DND-41 (cell line): ENCODE data around the gene GRIP2.

Experiments
- ATAC-seq: fragments of 200-7000 bp; cut with Tn5 transposase; 3 replicates; pipeline ENCODE4 v1.9.1; 2021; ENCODE audit warnings: low read depth; ENCODE audit not compliant: insufficient read depth
- DNase-seq: peaks from one replicate; pipeline ENCODE4 v3.0.0-alpha.2; 2020
- H2AFZ ChIP-seq: 2 replicates; pipeline ENCODE4 v1.6.0; 2012; ENCODE audit warnings: low read depth, low read length
- H3K27ac ChIP-seq: 2 replicates; pipeline ENCODE4 v1.5.1; 2012; ENCODE audit warnings: low read length, inconsistent platforms
- H3K27me3 ChIP-seq: fragments of 200-600 bp; sonication (generic); 2 replicates; pipeline ENCODE4 v1.6.0; 2012; ENCODE audit warnings: low read length, mild to moderate bottlenecking, inconsistent platforms; ENCODE audit not compliant: insufficient read depth, poor library complexity
- H3K36me3 ChIP-seq: 2 replicates; pipeline ENCODE4 v1.5.1; 2012; ENCODE audit warnings: low read length, inconsistent platforms; ENCODE audit not compliant: insufficient read depth
- H3K4me1 ChIP-seq: 2 replicates; pipeline ENCODE4 v1.5.1; 2012; ENCODE audit warnings: mild to moderate bottlenecking, low read length; ENCODE audit not compliant: insufficient read depth
- H3K4me2 ChIP-seq: 2 replicates; pipeline ENCODE4 v1.6.0; 2012; ENCODE audit warnings: mild to moderate bottlenecking, moderate library complexity, low read length, inconsistent platforms; ENCODE audit not compliant: insufficient read depth
- H3K4me3 ChIP-seq, 2 experiments: fragments of 200-600 bp in 1 of 2; shearing (Covaris generic) in 1 of 2; 2 replicates each; pipeline ENCODE4 v1.5.1; 2012 to 2016; ENCODE audit warnings: inconsistent platforms in 2 of 2, low read length in 2 of 2, mild to moderate bottlenecking in 2 of 2, low read depth in 1 of 2, moderate library complexity in 1 of 2
- H3K79me2 ChIP-seq: 2 replicates; pipeline ENCODE4 v1.6.0; 2012; ENCODE audit warnings: low read length, inconsistent platforms; ENCODE audit not compliant: insufficient read depth
- H3K9ac ChIP-seq: 2 replicates; pipeline ENCODE4 v1.6.0; 2012; ENCODE audit warnings: low read depth, mild to moderate bottlenecking, inconsistent platforms, low read length, moderate library complexity
- H3K9me3 ChIP-seq: 2 replicates; pipeline ENCODE4 v1.5.1; 2012; ENCODE audit warnings: low read length, moderate library complexity, mild to moderate bottlenecking, inconsistent platforms; ENCODE audit not compliant: insufficient read depth, severe bottlenecking
- H4K20me1 ChIP-seq: 2 replicates; pipeline ENCODE4 v1.6.0; 2012; ENCODE audit warnings: low read length; ENCODE audit not compliant: insufficient read depth
- EZH2 ChIP-seq: IDR thresholded peaks from 3 replicates; pipeline ENCODE4 v1.6.1; 2012; ENCODE audit warnings: borderline replicate concordance, low read depth, mild to moderate bottlenecking, moderate library complexity, low read length, inconsistent platforms; ENCODE audit not compliant: severe bottlenecking
- TF ChIP-seq, protein P1 (sequence below): IDR thresholded peaks from 2 replicates; pipeline ENCODE4 v1.5.1; 2012; ENCODE audit warnings: borderline replicate concordance, low read length, moderate library complexity, mild to moderate bottlenecking; ENCODE audit not compliant: poor library complexity, severe bottlenecking; ENCODE audit errors: extremely low read depth

GRIP2 gene

DNA sequence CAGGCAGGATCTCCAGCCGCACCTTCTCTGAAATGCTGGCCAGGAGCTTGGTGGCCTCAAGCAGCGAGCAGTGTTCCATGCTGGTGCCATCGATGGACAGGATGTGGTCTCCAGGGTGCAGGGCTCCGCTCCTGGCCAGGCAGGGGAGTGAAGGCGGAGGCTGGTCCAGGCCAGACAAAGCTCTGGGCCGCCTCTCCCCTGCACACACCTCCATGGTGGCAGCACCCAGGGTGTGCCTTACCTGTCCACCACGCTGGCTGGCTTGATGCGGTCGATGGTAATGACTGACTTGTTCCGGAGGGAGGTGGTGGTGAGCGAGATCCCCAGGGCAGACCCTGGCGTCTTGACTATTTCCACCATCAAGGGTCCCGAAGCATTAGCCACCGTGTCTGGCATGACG is 20.0 kb downstream of the GRIP2 start:
- no peak overlapping the region for H3K9ac ChIP-seq
- no peaks in the 10 kb centered on the region for H3K4me1 ChIP-seq
- no peak overlapping the region for H2AFZ ChIP-seq
- H3K36me3 ChIP-seq, result no peaks in the 10 kb centered on the region
- no peak overlapping the region for H3K4me3 ChIP-seq
- H3K9me3 ChIP-seq, result no peaks in the 10 kb centered on the region
- DNase-seq, result no peak
- TF ChIP-seq, protein P1, sequence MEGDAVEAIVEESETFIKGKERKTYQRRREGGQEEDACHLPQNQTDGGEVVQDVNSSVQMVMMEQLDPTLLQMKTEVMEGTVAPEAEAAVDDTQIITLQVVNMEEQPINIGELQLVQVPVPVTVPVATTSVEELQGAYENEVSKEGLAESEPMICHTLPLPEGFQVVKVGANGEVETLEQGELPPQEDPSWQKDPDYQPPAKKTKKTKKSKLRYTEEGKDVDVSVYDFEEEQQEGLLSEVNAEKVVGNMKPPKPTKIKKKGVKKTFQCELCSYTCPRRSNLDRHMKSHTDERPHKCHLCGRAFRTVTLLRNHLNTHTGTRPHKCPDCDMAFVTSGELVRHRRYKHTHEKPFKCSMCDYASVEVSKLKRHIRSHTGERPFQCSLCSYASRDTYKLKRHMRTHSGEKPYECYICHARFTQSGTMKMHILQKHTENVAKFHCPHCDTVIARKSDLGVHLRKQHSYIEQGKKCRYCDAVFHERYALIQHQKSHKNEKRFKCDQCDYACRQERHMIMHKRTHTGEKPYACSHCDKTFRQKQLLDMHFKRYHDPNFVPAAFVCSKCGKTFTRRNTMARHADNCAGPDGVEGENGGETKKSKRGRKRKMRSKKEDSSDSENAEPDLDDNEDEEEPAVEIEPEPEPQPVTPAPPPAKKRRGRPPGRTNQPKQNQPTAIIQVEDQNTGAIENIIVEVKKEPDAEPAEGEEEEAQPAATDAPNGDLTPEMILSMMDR, result no peak
- TF ChIP-seq EZH2, result no peak
- no peak overlapping the region for H3K27ac ChIP-seq
- H3K79me2 ChIP-seq, result no peaks in the 10 kb centered on the region
- H3K27me3 ChIP-seq, result peaks cover 3% of the 10 kb centered on the region
- no peak for ATAC-seq
- no peaks in the 10 kb centered on the region; the same call in 1 of the 2 replicates for H4K20me1 ChIP-seq
- no peak overlapping the region for H3K4me2 ChIP-seq

DNA sequence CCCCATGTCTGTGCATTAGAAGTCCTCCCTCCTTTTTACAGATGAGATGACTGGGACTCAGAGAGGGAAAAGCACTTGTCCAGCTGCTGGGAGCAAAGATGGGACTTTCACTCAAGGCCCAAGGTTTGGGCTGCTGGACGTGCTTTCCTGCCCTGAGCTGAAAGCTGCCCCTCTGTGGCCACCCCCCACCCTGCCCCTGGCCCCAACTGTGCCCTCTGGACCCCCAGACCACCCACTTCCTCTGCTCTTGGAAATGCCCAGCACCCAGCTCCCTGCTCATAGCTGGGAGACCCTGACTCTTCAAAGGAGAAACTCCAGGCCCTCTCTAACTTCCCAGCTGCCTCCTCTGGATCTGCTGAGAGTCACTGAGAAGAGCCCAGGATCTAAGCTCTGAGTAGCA is 20.7 kb downstream of the GRIP2 start:
- Histone ChIP-seq H3K9me3 (no peaks in the 10 kb centered on the region), H3K36me3 (no peaks in the 10 kb centered on the region), H3K79me2 (no peaks in the 10 kb centered on the region), H3K27ac (no peak overlapping the region), H4K20me1 (no peaks in the 10 kb centered on the region; the same call in 1 of the 2 replicates), H2AFZ (no peak overlapping the region), H3K4me3 (no peak overlapping the region), H3K4me1 (no peaks in the 10 kb centered on the region), H3K4me2 (no peak overlapping the region), H3K27me3 (peaks cover 3% of the 10 kb centered on the region), H3K9ac (no peak overlapping the region)
- TF ChIP-seq EZH2, result no peak
- TF ChIP-seq, protein P1, result no peak
- ATAC-seq (no peak), DNase-seq (no peak)

DNA sequence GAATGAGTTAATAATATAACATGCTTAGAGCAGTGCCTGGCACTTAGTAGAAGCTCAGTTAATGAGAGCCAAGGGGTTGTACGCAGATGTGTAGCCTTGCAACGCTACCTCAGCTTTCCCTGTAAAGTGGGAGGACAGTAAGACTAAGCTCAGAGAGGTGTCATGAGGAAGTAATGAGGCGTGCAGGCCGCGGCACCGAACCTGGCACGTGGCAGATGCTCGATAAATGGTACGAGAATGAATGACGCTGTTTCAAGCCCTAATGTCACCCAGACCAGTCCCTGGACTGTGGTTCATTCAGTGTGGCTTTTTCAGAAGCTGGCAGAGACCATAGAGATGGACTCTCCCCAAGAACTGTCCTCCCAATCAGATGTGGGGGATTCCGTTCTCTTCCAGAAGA is 21.2 kb downstream of the GRIP2 start:
- Histone ChIP-seq H2AFZ (no peak overlapping the region), H3K79me2 (no peaks in the 10 kb centered on the region), H4K20me1 (no peaks in the 10 kb centered on the region; the same call in 1 of the 2 replicates), H3K4me2 (no peak overlapping the region), H3K27ac (no peak overlapping the region), H3K4me1 (no peaks in the 10 kb centered on the region), H3K36me3 (no peaks in the 10 kb centered on the region), H3K27me3 (peaks cover 3% of the 10 kb centered on the region), H3K9ac (no peak overlapping the region), H3K9me3 (no peaks in the 10 kb centered on the region), H3K4me3 (no peak overlapping the region)
- no peak for DNase-seq
- no peak for TF ChIP-seq EZH2
- TF ChIP-seq, protein P1, result no peak
- ATAC-seq, result no peak

DNA sequence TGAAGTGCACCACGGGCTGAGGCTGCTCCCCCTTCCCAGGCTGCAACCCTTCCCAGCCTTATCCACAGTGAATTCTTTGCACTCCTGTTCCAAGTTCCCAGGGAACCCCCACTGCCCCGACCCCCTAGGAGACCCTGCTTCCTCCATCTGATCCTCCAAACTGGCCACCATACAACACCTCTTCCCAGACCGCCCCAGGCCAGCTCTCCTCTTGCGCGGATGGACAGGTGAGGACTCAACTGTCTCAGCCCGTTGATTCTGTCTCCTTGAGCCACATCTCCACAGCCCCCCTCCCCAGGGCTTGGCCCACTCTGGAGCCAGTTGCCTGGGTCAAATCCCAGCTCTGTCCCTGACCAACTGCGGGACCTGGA is 21.7 kb downstream of the GRIP2 start:
- no peak overlapping the region for H3K4me2 ChIP-seq
- no peaks in the 10 kb centered on the region for H3K79me2 ChIP-seq
- H3K36me3 ChIP-seq, result no peaks in the 10 kb centered on the region
- peaks cover 3% of the 10 kb centered on the region for H3K27me3 ChIP-seq
- H3K4me1 ChIP-seq, result no peaks in the 10 kb centered on the region
- H2AFZ ChIP-seq, result no peak overlapping the region
- no peak overlapping the region for H3K9ac ChIP-seq
- no peak for TF ChIP-seq EZH2
- TF ChIP-seq, protein P1, result no peak
- no peak for DNase-seq
- H3K27ac ChIP-seq, result no peak overlapping the region
- no peaks in the 10 kb centered on the region for H3K9me3 ChIP-seq
- no peaks in the 10 kb centered on the region; the same call in 1 of the 2 replicates for H4K20me1 ChIP-seq
- no peak overlapping the region for H3K4me3 ChIP-seq
- no peak for ATAC-seq
